HFFc6 (cell line): Measurements from ENCODE around the gene ATXN7. TPM values are rescaled to one million over a fixed set of nuclear protein-coding genes. Genes with fewer than 3 reads are reported as not detected.

Experiments
- DNase-seq: peaks from one replicate; pipeline ENCODE4 v3.0.0-alpha.2; 2018
- H3K27ac Mint-ChIP-seq: 2 replicates; pipeline ENCODE4 v1.8.0; 2020; ENCODE audit warnings: mild to moderate bottlenecking, mixed read lengths
- H3K27me3 Mint-ChIP-seq: 2 replicates; pipeline ENCODE4 v1.8.0; 2021; ENCODE audit warnings: mild to moderate bottlenecking, moderate library complexity, mixed read lengths; ENCODE audit not compliant: insufficient read depth
- H3K36me3 Mint-ChIP-seq: 2 replicates; pipeline ENCODE4 v1.8.0; 2021; ENCODE audit warnings: low read depth, mixed read lengths
- H3K4me1 Mint-ChIP-seq: 2 replicates; pipeline ENCODE4 v1.8.0; 2020; ENCODE audit warnings: low read depth, mixed read lengths
- H3K4me3 Mint-ChIP-seq: 2 replicates; pipeline ENCODE4 v1.8.0; 2020; ENCODE audit warnings: mild to moderate bottlenecking, moderate library complexity, mixed read lengths
- H3K9me3 Mint-ChIP-seq: 2 replicates; pipeline ENCODE4 v1.8.0; 2020; ENCODE audit warnings: mild to moderate bottlenecking, mixed read lengths
- total RNA-seq, 6 experiments: library from RNA; stranded (reverse); fragmentation: NEBNext Ultra II Directional; extraction: Animal tissue kit (Norgen Biotek cat#: 25700); gene quantifications; 2 replicates in 1 of 6; 3 replicates in 5 of 6; pipeline ENCODE4 v1.2.3, GENCODE V29; 2021
- TF ChIP-seq, protein P1 (sequence below): fragments of 200-600 bp; sonication (generic); IDR thresholded peaks from 2 replicates; pipeline ENCODE4 v1.5.0; 2021; ENCODE audit warnings: antibody characterized with exemption, mild to moderate bottlenecking

ATXN7 gene
- total RNA-seq, 6 experiments from 2014 or later: 11.5 to 18.4 (median 15.2) TPM

DNA sequence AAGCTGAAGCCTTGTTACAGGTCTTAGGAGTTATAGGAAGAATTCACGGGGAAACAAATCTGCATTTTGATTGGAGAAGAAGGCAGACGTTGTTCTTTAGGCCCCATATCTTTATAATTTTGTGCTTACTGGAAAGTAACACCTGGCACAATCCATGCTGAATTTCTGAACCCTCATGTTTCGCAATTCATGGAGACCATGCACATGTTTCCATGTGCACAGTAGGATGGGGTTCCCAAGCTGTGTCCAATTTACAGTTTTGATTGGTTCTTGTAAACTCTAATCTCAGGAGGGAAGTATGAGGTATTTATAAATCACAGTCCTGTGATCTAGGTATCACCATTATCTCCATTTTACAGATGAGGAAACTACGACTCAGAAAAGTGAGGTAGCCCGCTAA, 56.3 kb downstream of the ATXN7 start:
- TF ChIP-seq, protein P1, sequence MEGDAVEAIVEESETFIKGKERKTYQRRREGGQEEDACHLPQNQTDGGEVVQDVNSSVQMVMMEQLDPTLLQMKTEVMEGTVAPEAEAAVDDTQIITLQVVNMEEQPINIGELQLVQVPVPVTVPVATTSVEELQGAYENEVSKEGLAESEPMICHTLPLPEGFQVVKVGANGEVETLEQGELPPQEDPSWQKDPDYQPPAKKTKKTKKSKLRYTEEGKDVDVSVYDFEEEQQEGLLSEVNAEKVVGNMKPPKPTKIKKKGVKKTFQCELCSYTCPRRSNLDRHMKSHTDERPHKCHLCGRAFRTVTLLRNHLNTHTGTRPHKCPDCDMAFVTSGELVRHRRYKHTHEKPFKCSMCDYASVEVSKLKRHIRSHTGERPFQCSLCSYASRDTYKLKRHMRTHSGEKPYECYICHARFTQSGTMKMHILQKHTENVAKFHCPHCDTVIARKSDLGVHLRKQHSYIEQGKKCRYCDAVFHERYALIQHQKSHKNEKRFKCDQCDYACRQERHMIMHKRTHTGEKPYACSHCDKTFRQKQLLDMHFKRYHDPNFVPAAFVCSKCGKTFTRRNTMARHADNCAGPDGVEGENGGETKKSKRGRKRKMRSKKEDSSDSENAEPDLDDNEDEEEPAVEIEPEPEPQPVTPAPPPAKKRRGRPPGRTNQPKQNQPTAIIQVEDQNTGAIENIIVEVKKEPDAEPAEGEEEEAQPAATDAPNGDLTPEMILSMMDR: no peak
- no peak for DNase-seq
- Mint-ChIP-seq H3K9me3 (no peaks in the 10 kb centered on the region), H3K27ac (peak overlapping the region; percentile 15; the same call in 1 of the 2 replicates), H3K36me3 (peaks cover 61% of the 10 kb centered on the region), H3K27me3 (no peaks in the 10 kb centered on the region), H3K4me3 (no peak overlapping the region), H3K4me1 (peaks cover 35% of the 10 kb centered on the region)

DNA sequence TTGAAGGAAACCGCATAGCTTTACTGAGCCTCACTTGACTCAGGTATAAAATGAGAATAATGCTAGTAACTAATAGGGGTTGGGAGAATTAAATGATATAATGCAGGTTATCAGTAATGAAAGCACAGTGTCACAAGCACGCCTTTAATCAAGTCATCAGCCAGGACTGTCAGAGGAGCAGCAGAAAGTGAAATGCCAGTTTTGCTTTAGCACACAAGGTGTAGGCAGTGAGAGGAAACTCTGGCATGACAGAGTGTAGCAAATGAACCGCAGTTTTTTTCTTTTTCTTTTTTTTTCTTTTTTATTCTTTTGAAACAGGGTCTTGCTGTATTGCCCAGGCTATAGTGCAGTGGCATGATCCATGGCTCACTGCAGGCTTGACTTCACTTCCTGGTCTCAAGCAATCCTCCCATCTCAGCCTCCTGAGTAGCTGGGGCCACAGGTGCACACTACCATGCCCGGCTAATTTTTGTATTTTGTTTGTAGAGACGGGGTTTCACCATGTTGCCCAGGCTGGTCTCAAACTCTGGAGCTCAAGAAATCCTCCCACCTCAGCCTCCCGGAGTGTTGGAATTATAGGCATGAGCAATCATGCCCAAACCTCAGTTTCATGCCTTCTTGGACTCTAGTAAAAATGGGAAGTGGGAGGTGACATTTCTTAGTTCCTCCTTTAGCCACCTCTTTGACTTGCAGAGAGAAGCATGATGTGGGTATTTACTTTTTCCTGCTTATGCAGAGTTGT, 58.2 kb downstream of the ATXN7 start:
- H3K4me3 Mint-ChIP-seq: no peak overlapping the region
- no peak for DNase-seq
- no peaks in the 10 kb centered on the region for H3K9me3 Mint-ChIP-seq
- H3K4me1 Mint-ChIP-seq: peaks cover 30% of the 10 kb centered on the region
- no peaks in the 10 kb centered on the region for H3K27me3 Mint-ChIP-seq
- peaks cover 71% of the 10 kb centered on the region for H3K36me3 Mint-ChIP-seq
- no peak overlapping the region for H3K27ac Mint-ChIP-seq
- TF ChIP-seq, protein P1: no peak

DNA sequence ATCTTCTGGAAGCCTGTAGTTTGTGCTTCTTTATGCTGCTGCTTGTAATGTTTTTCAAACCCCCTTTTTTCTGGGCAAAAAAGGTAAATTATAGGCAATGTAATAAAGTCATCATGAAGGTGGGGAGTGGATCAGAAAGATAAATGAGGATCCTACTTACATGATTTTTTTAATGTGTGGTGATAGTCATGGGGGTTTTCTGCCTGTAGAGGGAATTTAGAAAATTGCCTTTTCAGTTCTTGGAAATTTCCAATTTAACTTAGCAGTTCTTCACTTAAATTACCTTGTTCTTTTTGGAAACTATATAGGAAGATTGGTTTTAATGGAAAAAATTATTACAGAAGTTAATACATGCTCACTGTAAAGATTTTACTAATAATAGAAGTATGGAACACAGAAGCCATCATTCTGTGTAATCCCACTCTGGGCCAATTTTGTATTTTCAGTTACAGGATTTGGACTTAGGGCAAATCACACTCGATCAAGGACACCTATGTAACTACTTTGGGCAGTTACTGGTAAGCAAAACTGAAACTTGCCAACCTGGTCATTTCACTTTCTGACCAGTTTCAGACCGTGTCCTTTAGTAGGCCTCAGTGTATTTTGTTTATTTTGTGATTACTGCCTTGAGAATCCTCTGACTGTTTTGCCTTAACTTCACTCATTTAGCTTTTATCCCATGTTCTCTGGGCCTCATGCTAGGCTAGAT, 59.0 kb downstream of the ATXN7 start:
- Mint-ChIP-seq H3K9me3 (no peaks in the 10 kb centered on the region), H3K36me3 (peaks cover 65% of the 10 kb centered on the region), H3K4me1 (peaks cover 26% of the 10 kb centered on the region), H3K4me3 (no peak overlapping the region), H3K27me3 (no peaks in the 10 kb centered on the region), H3K27ac (no peak overlapping the region)
- DNase-seq: no peak
- TF ChIP-seq, protein P1: no peak

DNA sequence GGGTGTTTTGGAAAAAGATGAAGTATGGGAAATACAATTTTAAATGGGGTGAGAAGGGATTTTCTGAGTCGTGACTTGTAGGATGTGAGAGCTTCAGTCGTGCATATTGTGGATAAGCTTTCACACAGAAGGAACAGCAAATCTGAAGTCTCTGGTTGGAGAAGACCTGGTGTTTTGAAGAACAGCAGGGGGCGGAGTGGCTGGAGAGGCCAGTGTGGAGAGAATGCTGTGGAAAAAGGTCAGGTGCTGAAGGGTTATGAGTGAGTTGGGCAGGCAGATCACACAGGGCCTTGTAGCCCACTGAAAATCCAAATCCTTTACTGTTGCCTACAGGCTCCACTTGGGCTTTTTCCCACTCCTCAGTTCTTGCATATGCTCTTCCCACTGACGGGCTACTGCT, 62.6 kb downstream of the ATXN7 start:
- DNase-seq: no peak
- Mint-ChIP-seq H3K36me3 (peaks cover 46% of the 10 kb centered on the region), H3K9me3 (no peaks in the 10 kb centered on the region), H3K27me3 (no peaks in the 10 kb centered on the region), H3K4me3 (no peak overlapping the region), H3K4me1 (no peaks in the 10 kb centered on the region), H3K27ac (no peak overlapping the region)
- TF ChIP-seq, protein P1: peak; percentile 33

DNA sequence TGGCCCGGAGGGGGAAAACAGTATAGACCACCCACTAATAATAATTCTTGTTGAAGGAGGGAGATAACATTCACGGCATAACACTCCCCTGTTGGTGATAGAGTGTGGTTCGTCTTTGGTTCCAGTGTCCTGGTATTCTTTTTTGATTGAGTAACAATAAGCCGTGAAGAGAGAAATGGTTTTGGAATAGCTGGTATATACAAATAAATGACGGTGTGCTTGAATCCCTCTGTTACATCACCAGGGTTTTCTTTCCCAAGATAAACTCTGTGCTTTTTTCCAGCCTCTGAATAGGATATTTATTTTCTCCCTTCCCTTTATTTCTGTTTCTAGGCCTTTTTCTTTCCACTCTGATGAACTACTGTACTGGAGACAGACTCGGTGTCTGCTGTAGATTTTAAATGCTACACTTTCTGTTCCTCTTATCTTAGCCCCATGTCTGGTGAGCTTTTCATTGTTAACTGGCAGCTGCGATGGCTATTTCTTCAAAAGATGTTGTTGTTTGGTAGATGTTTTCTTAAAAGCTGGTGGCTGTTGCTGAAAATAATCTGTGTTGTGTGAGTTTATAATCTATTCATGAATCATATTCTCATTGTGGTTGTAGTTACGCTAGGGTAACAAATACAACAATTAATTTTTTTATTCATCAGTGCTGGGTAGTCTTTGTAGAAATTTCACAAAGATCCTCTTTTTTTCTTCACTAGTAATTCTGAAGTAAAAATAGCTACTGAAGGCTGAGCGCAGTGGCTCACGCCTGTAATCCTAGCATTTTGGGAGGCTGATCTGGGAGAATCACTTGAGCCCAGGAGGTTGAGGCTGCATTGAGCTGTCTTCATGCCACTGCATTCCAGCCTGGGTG, 64.0 kb downstream of the ATXN7 start:
- Mint-ChIP-seq H3K4me3 (no peak overlapping the region), H3K27ac (no peak overlapping the region), H3K9me3 (no peaks in the 10 kb centered on the region), H3K27me3 (no peaks in the 10 kb centered on the region), H3K36me3 (peaks cover 38% of the 10 kb centered on the region), H3K4me1 (0 out of 2 replicates have a peak, but pooled peaks cover 2% of the 10 kb centered on the region)
- DNase-seq: no peak
- TF ChIP-seq, protein P1: no peak
